SK-N-DZ (cell line): Measurements from ENCODE around the gene CEP19.
A peak's percentile ranks its signal among the peaks of the same experiment; 100 is the strongest.

Experiments
- DNase-seq: peaks from one replicate; pipeline ENCODE4 v3.0.0-alpha.2; 2015; ENCODE audit warnings: low spot score

CEP19 gene

DNA sequence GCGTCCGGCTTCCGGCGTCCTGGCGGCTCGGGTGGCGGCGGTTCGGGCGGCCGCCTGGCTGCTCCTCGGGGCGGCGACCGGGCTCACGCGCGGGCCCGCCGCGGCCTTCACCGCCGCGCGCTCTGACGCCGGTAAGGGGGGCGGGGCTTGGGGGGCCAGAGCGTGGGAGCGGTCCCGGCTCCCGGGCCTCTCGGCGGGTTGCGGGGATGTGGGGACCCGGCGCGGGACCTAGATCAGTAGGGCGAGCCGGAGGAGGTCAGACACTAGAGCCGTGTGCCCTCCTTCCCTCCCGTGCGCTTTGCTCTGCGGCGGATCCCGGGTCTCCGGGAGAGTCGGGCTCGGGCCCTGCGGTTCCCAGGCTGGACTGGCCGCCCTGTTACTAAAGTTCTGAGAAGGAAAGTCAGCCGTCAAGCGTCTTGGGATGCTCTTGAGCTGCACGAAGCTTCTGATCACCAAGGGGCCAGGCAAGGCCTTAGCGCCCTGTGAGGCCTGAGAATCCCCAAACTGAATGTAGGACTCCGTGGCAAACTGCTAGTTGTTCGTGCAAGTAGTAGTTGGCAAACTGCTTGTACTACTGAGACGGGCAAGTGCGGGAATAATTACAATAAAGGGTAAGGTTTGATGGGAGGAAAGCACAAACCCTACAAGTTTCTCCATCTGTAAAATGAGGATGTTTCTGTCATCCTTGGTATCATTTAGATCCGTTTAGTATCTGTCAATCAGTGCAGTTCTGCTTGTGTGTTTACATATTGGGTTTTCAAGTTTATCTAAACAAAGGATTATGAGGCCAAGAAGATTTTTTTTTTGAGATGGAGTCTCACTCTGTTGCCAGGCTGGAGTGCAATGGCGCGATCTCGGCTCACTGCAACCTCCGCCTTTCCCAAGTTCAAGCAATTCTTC, 714 bp upstream of the CEP19 start:
- peak; percentile 55 for DNase-seq

DNA sequence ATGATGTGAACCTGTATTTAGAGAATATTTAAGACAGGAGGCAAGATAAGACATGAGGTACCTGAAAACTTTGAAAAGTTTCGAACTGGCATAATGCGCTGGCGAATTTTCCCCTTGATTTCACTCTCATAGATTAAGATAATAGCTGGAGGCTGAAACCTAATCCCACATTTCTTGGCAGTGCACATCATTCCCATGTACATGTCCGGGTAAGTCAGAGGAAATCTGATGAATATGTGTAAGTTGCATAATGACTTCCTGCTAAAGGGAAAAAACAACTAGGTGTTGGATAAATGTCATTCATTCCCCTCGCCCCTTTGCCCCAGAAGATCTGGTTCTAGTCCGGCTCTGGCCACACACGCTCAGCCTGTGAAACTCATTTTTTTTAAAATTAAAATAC, 3.6 kb downstream of the CEP19 start:
- DNase-seq = no peak

DNA sequence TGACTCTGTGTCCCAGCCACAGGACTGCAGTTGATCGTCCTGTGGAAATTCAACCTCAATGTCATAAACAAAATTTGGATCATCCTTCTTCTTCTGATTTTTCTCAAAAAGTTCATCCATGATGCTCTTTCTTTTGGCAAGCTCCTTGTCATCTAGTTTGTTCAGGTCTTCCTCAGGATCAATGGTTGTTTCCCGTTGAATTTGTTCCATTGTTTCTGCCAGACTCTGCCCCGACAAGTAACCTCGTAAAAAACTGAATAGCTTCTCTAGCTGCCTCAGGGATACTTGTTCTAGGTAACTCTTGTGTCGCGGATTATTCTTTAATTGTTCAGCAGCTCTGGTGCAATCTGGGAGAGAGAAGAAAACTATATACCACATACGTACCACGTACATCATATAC, 4.5 kb downstream of the CEP19 start:
- DNase-seq = no peak

DNA sequence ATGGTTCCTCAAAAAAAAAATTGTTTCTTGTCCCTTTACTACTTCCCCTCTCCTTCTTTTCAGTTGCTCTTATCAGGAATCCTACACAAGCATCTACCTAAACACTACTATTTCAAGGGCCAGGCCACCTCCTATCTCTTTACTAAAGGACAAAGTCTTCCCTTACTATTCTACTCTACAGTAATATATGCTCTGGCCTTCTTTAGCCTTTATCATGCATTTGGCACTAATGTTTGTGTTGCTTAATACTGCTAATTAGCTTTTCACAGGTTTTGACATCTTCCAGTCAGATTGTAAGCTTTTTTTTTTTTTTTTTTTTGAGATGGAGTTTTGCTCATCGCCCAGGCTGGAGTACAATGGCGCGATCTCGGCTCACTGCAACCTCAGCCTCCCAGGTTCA, 5.3 kb downstream of the CEP19 start:
- DNase-seq = no peak

DNA sequence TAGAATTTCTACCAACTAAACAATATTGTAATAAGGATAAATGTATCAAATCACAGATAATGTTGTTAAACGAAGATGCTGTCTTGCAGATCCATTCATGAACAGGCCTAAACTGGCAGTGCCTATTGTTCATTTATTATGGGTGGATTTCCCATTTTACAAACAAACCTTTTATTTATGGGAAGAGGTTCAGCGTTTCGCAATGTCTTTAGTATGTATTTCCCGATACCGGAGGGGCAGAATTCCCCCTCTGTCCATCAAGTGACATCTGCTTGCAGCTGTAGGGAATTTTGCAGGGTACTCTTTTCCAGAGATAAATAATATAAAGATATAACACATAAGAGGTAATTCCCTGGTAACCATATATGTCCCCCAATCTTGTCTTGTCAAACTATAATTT, 5.7 kb downstream of the CEP19 start:
- no peak for DNase-seq

DNA sequence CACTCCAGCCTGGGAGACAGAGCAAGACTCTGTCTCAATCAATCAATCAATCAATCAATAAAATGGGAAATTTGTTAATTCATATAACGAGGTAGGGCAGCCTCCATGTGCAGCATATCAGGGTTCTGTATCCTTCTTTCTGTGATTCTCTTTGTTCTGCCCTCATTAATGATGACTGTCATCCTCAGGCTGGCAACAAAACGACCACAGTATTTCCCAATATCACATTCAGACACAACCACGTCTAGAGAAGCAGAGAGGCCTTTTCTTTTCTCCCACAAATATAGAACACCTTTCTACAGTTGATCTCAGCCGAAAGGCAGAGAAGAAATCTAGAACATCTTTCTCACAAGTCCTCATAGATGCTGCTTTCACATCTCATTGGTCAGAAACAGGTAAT, 11.2 kb downstream of the CEP19 start:
- no peak for DNase-seq

DNA sequence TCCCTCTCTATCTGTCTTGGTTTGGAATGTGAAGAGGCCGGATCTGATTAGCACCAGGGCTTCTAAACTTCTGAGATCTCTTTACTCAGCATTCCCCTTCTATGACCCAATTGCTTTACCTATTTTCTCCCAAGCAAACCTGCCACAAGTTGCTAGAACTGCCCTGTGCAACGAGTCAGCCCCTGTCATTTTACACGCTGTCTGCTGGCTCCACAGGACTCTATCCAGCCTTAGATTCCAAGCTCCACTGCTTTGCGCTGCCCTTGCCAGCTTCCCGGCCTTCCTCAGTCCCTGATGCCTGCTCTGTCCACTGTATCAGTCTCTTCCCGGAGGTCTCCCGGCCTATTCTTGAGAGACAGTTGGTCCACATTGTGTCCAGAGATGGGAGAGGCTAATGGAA, 12.3 kb downstream of the CEP19 start:
- DNase-seq = no peak

DNA sequence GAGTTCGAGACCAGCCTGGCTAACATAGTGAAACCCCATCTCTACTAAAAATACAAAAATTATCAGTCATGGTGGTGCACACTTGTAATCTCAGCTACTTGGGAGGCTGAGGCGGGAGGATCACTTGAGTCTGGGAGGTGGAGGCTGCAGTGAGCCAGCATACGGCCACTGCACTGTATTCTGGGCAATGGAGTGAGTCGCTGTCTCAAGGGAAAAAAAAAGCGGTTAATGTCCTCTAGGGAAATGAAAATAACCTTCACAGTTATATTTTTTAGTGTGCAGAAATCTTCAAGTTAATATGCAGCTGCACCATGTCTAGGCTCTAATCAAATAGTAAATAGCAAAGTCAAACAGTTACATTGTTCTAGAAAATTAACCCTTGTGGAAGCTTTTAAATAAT, 14.8 kb downstream of the CEP19 start:
- DNase-seq = no peak

DNA sequence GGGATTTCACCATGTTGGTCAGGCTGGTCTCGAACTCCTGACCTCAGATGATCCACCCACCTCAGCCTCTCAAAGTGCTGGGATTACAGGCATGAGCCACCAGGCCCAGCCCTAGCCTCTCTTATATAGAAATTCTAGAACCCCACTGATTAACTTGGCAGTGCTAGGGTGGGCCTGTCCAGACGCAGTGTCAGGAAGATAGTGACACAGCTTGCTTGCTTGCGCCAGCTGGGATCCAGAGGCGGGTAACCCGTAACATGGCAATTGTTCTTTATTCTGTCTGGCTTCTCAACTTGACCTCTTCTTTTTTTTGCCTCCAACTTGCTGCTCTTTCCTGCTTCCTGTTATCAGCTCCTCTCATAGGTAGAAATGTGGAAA, 16.2 kb downstream of the CEP19 start:
- DNase-seq = no peak

DNA sequence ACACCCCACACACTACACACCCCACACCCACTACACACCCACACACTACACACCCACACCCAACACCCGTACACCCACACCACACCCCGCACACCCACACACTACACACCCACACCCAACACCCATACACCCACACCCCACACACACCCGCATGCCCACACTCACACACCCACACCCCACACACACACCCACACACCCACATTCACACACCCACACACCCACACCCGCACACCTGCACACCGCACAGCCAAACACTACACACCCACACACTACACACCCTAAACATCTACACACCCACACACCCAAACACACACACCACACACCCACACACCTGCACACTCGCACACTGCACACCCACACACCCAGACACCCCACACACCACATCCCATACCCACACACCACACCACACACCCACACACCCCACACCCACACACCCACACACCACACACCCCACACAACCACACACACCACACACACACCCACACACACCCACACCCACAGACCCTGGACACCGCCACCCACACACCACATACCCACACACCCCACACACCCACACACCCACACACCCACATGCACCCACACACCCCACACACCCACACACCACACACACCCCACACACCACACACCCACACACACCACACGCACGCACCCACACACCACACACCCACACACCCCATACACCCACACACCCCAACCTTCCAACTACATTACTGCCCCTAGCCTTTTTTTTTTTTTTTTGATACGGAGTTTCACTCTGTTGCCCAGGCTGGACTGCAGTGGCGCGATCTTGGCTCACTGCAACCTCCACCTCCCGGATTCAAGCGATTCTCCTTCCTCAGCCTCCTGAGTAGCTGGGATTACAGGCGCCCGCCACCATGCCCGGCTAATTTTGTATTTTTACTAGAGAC, 16.9 kb downstream of the CEP19 start:
- DNase-seq = no peak

DNA sequence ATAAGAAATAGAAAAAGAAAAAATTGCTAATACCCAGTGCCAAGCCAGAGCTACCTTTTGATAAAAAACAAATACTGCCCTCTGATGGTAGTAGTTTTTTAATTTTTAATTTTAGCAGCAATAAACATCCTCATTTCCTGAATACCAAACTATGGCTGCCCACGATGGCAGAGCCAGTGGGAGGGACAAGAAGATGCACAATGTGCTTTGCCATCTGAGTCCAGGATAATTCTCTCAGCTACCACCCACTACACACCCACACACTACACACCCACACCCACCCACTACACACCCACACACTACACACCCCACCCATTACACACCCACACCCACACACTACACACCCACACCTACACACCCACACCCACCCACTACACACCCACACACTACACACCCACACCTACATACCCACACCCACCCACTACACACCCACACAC, 17.8 kb downstream of the CEP19 start:
- no peak for DNase-seq

DNA sequence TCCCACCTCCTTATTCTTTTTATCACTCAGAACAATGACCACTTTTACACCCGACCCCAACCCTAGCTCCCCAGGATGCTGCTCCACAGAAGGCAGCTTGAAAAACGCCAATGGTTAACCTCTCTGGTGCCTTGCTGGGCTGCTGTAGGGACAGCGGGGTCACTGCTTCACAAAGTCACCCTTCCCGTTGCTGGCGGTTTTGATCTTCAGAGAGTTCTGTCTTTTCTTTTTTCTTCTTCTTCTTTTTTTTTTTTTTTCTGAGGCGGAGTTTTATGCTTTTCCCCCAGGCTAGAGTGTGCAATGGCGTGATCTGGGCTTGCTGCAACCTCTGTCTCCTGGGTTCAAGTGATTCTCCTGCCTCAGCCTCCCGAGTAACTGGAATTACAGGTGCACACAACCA, 20.7 kb downstream of the CEP19 start:
- no peak for DNase-seq

DNA sequence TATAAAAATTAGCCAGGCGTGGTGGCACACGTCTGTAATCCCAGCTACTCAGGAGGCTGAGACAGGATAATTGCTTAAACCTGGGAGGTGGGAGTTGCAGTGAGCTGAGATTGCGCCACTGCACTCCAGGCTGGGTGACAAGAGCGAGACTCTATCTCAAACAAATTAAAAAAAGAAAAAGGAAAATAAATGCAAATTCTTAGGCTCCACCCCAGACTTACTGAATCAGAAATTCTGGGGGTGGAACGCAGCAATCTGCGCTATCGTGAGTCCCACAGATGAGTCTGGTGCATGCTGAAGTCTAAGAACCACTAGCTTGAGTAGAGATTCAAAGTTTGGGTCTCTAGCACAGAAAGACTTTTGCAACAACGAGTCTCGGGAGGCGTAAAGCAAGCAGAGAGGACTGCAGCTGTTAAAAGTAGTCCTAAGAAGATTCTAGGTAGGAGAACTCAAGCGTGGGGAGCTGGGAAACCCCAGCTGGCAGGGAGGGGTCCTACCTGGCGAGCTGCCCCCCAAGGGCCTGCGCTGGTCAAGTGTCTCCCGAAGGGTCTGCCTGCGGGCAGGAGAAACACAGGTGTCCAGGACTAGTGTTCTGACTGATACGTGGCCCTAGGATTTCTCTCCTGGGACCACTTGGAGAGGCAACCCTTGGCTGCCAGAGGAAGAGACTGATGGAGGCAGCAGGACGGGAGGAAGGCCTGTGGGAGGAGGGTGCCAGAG, 21.9 kb downstream of the CEP19 start:
- no peak for DNase-seq

DNA sequence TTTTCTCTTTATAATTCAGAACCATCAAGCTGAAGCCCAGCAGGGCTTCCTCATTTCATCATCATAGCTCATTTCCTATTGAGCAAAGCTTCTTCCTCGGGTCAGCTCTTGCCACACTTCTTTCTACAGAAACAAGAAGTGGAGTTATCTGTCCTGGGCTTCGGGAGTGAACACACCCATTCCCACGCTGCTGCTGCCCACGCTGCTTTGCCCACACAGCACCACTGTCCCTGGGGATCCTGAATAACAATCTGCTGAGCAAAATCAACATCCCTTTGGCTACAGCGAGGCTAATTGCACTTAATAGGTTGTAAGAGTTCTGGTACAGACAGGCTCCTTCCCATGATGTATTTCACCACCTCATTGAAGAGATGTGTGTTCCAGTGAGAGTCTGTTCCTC, 23.7 kb downstream of the CEP19 start:
- no peak for DNase-seq

DNA sequence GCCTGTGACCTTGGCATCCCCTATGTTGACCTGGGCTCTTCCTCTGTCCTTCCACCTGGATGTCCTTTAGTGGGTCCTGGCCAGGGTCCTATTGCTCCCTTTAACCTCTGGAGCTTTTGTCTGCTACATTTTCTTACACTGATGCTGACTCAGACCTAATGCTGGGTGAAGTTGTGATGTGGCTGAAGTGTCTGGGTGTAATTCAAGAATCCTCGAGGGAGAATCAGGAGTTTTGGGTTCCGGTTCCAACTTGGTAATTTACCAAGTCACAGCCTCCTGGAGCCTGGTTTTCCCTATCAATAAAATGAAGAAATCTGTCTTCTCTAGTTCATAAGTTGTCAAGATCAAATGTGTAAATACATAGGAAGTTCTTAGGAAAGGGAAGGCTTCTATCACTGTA, 25.6 kb downstream of the CEP19 start:
- DNase-seq = no peak

DNA sequence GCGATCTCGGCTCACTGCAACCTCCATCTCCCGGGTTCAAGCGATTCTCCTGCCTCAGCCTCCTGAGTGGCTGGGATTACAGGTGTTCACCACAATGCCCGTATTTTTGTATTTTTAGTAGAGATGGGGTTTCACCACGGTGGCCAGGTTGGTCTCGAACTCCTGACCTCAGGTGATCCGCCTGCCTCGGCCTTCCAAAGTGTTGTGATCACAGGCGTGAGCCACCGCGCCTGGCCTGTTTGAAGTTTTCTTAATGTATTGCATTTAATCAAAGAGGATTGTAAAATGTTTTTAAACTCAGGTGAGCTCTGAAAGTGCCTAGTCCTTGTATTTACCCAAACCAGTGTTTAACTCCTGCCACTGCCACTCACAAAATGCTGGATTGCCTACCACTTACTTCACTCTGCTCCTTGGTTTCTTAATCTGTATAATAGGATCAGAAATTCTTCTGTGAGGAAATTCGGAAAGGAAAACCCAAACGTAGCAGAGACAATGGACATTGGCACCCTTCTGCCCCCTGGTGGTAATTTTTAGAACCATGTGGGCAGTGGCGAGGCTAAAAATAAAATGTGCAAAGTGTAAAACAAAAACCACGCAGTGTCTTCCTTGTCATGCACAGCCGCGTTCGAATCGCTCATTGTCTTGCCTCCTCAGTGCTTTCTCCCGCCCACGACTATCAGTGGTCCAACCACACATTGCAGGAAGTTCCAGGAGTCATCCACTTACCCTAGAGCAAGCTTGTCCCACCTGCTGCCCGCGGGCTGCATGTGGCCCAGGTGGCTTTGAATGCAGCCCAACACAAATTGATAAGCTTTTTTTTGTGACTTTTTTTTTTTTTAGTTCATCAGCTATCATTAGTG, 27.3 kb downstream of the CEP19 start:
- DNase-seq = peak; percentile 57

DNA sequence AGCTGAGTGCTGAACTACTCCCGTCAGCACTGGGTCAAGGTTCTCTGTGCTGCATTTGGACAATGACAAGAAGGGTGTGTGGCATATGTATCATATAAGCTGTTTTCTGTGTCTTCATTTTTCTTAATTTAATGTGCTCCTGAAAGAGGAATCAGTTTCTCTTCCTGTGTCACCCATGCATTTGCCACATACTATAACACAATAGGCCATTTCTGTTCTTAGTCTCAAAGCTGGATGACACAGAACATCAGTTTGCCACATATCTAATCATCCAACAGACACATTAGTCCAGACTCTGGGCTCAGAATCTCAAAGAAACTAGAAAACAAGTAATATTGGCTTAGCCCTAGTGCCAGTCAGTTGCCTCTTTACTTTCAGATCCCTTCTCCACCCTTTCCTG, 34.1 kb downstream of the CEP19 start:
- no peak for DNase-seq

DNA sequence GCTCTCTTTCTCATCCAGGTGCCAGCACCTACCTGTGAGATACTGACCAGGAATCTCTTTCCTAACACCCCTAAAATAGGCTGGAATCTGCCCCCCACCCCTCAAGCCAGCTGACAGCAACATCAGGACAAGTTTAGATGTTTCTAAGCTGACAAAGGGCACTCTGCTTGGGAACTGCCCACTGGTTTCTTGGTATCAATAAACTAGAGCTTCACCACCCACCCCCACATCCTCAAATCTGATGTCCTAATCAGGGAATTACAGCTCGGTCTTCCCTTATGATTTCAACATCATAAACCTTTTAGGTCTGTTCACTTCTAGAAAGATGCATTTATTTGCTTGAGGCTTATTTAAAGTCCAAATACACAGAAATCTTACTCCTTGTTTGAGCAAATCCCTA, 34.7 kb downstream of the CEP19 start:
- DNase-seq = no peak

DNA sequence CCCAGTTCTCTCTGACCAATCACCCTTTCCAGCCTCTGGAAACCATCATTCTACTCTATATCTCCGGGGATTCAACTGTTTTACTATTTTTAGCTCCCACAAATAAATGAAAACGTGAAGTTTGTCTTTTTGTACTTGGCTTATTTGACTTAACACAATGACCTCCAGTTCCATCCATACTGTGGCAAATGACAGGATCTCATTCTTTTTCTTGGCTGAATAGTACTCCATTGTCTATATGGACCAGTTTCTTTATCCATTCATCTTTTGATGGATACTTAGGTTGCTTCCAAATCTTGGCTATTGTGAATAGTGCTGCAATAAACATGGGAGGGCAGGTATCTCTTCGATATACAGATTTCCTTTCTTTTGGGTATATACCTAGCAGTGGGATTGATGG, 38.4 kb downstream of the CEP19 start:
- no peak for DNase-seq

DNA sequence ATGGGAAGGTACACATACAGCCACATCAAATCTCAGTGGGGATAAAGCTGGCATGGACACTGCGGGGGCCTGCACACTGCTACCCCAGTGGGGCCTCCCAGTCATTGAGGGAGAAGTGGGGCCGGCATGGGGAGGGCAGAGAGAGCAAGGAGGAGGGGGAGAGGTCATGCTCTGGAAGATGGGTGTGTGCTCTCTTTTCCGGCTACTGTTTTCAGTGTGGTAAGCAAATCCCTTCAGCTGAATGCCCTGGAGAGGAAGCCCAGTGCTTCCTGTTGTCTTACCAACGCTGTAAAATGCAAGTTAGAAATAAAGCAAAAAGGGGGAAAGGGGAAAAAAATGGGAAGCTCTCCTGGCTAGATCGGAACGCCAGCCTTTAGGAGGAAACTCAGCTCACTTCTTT, 41.7 kb downstream of the CEP19 start:
- DNase-seq = no peak
